NAMALWA (cell line): ENCODE results near the gene ZFAND4.
"Not testable (repeated sequence)": the region's sequence is repeated elsewhere in the genome, so short reads cannot be mapped to it uniquely, and the experiment has no call there.

Experiments
- DNase-seq: peaks from one replicate; pipeline ENCODE4 v3.0.0-alpha.2; 2015; ENCODE audit warnings: low spot score

The ZFAND4 gene

DNA sequence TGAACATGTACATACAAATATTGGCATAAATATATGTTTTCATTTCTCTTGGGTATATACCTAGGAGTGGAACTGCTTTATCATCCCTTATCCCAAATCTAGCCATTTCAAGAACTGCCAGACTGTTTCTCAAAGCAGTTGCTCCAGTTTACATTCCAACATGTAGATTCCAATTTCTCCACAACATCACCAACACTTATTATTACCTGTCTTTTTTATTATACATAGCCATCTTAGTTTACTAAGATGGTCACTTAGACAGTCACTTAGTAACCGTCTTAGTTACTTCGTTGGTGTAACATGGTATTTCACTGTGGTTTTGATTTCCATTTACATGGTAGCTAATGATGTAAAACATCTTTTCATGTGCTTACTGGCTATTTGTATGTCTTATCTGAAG is 82.7 kb downstream of the ZFAND4 start:
- DNase-seq, result no peak

DNA sequence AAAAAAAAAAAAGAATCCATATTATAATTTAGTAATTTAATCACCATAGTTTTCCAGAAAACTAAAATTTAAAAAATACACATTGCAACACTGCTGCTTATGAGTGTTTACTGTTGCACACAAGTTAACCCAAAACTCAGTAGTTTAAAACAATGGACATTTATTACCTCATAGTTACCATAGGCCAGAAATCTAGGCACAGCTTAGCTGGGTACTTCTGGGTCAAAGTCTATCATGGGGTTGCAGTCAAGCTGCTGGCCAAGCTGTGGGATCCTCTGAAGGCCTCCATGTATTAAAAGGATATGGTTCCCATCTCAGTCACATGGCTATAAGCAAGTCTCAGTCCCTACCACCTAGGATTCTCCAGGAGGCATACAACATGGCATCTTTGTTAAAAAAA is 83.6 kb downstream of the ZFAND4 start:
- no peak for DNase-seq

DNA sequence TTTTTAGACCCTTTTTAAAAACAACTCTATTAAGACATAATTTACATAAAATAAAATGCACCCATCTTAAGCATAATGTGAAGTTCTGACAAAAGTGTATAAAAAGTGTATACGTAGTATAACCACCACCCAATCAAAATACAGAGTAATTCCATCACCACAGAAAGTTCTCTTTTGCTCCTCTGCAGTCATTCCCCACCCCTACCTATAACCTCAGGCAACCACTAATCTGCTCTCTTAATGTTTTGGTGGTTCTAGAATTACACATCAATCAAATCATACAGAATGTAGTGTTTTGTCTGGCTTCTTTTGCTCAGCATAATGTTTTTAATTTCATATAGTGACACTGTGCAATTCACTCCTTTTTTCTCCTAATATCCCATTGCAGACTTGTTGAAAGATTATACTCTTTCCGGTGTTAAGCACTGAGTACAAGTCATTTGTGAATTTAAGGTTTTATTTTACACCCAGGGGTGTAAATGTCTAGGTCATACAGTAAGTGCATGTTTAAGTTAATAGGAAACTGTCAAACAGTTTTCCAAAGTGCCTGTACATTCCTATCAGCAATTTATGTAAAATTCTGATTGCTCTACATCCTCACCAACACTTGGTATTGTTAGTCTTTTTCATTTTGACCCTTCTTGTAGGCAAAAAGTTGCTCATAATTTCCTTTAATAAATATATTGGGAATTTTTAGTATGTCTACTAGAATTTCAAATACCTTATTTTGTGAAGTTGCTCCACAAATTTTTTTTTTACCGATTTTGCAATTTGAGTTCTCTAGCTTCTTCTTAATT is 86.3 kb downstream of the ZFAND4 start:
- no peak for DNase-seq

DNA sequence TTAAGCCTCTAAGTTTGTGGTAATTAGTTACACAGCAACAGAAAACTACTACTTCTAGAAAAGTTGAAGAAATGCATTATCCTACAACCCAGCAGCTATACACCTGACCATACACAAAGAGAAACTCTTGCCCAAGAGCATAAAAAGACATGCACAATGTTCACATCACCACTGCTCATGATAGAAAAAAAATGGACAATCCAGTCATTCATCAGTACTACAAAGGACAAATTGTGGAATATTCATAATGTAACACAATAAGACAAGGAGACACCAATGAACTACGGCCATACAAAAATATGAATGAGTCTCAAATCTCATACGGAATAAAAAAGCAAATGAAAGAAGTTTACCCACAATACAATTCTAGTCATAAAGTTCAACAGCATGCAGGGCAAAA is 87.4 kb downstream of the ZFAND4 start:
- no peak for DNase-seq

DNA sequence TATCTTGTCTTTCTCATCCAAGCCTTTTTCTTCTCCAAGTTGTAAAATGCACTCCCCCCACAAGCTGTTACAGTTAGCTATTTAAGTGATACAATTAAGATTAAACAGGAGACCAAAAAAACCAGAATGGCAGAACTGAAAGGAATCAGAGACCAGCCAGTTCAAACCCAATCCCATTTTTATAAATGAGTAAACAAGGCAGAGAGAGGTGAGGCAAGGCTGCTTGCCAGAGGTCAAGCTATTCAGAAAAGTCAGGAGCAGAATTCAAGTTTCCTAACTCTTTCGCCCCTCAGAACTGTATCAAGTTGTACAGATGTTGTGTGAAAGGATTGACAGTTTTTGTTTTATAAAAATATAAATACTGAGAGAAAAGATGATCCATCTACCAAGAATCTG is 90.2 kb downstream of the ZFAND4 start:
- no peak for DNase-seq

DNA sequence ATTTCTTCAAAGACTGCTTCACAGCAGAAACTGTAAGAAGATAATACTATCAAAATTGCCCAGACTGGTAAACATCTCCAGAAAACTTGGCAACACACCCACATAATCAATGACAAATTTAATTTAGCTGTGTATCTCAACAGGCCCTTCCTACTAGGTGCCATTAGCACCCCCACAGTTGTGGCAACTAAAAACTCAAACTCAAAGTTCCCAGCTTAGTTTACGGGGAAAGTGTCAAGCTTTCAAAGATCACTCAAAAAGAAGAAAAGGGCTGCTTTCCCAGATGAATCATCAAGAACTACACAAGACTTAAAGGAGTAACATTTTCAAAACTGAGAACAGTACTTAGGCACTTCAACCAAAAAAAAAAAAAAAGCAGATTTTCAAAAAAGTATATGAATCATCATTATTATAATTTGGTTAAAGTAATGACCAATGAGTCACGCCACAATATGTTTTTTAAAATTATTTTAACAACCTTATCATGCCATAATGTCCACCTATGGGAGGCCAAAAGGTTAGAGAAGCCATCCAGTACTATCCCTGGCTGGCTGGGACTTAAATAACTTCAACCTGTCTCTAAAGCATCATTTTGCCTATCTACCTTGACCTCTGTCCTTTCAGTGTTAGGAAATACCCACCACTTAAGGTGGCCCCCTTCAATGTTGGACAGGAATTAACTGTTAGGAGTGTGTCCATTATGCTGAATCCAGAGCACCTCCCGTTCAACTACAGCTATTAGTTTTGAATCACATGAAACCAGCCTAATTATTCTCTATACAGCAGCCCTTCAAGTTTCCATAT is 90.8 kb downstream of the ZFAND4 start:
- DNase-seq, result no peak

DNA sequence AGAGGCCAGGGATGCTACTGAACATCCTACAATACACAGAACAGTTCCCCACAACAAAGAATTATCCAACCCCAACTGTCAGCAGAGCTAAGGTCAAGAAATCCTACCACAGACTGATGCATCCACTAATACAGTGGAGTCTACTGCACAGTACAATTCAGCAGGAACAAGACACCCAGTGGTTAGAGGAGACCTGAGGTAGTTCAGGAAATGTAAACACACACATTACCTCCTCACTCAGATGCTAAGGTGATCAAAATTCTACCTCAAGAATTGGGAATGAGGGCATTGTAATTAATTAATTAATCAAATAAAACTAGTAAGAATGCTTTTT is 91.4 kb downstream of the ZFAND4 start:
- no peak for DNase-seq

DNA sequence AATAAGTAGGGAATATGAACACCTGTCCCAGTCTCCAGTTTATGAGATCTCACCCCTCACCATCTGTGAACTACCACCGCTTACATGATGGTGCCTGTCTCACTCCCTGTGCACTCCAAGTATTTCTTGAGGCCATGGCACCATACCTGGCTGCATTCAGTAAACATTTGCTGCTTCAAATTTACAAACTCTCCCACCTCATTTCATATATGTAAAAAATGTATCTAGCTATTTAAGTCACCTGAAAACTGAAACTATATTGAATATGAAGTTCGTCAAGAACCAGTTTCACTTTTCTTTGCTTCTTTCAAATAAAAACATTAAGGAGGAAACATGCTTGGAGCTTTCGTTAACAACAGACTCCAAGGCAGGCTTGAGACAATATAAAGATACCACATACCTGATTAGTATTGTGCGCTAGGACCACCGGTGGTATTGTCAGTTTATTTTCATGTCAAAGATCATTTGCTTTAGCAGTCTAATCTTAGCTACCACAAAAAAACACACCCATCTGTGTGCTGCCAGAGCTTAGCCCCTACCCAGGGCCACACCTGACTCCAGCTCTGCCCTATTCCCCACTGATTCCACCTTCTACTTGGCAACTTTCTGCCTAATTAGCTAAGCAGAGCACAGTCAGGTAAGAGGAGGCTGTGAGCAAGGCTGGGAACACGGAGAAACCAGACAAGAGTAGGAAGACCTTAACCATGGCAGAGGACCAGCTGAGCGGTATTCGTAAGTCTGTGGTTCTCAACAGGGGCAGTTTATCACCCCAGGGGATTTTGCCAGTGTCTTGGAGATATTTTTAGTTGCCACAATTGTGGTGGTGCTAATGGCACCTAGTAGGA is 92.0 kb downstream of the ZFAND4 start:
- DNase-seq, result peak; percentile 60

DNA sequence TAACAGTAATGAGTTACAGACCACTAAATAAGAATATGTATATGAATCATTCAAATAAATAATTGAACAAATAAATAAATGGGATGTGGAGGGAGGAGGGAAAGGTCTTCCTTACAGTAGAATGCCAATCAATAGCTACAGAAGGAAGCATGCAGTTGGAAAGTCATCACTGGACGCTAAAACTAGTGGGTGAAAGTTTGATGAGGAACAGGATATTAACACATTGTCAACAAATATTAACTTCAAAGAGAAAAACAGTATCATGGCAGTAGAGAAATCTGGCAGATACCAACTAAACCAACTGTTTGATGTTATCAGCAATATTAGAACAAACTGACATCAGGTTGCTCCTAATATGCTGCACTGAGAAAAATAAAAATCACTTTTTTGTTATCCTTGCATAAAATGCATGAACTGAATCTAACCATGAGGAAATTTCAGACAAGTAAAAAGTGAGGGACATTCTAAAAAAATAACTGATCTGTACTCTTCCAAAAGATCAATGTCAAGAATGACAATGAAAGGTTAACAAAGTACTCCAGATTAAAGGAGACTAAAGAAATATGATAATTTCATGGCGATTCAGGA is 94.1 kb downstream of the ZFAND4 start:
- DNase-seq, result no peak

DNA sequence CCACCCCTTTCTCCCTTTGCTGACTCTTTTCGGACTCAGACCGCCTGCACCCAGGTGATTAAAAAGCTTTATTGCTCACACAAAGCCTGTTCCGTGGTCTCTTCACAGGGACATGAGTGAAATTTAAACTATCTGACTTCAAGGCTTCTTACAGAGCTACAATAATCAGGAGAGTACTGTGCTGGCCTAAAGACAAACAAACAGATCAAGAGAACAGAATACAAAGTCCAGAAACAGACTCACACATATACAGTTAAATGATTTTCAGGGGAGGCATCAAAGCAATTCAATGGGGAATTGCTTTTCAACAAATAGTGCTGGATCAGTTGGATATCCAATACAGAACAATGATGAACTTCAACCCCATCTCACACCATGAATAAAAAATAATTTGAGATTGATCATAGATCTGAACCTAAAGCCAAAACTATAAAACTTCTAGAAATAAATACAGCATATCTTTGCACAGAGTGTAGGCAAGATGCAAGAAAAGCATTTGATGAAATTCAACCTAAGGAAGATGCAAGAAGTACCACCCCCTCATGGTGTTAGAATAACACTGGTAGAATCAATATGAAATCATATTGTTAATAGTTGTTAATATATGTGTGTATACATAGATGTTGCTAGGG is 96.5 kb downstream of the ZFAND4 start:
- no peak for DNase-seq

DNA sequence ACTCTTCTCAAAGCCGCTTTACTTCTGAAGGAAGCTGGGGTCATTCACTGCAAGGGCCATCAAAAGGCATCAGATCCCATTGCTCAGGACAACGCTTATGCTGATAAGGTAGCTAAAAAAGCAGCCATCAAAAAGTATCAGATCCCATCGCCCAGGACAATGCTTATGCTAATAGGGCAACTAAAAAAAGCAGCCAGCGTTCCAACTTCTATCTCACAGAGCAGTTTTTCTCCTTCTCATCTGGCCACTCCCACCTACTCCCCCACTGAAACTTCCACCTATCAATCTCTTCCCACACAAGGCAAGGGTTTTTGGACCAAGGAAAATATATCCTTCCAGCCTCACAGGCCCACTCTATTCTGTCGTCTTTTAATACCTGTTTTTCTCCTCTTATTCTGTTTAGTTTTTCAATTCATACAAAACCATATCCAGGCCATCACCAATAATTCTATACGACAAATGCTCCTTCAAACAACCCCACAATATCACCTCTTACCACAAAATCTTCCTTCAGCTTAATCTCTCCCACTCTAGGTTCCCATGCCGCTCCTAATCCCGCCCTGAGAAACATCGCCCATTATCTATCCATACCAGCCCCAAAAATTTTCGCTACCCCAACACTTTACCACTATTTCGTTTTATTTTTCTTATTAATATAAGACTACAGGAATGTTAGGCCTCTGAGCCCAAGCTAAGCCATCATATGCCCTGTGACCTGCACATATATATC is 97.4 kb downstream of the ZFAND4 start:
- not testable (repeated sequence) for DNase-seq

DNA sequence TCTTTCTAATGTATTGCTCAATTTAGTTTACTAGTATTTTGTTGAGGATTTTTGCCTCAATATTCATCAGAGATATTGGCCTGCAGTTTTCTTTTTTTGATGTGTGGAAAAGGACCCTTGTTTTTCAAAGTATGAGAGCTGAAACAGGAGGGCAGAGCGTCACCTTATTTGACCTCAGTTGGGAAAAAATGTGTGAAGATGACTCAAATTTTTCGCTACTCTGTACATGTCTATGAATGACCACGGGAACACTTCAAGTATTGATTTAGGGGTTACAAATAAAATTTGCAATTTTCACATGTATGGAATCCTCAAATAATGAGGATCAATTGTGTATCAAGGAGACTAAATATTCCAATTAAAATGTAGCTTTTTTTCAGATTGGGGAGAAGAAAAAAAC is 103.1 kb downstream of the ZFAND4 start:
- no peak for DNase-seq

DNA sequence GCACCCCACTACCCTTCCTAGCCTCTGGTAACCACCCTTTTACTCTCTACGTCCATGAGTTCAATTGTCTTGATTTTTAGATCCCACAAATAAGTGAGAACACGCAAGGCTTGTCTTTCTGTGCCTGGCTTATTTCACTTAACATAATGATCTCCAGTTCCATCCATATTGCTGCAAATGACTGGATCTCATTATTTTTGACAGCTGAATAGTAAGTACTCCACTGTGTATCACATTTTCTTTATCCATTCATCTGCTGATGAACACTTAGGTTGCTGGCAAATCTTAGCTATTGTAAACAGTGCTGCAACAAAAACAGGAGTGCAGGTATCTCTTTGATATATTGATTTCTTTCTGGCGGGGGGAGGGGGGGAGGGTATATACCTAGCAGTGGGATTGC is 106.2 kb downstream of the ZFAND4 start:
- no peak for DNase-seq
